H1 (cell line): ENCODE data around the gene PCDHA1. TPM values are rescaled to one million over a fixed set of nuclear protein-coding genes. Genes with fewer than 3 reads are reported as not detected.

ENCODE experiments used
- CTCF ChIA-PET: fragments of 300-600 bp; sonication (Branson Sonifier 250); formaldehyde crosslinking; loops from one replicate; lab custom pipeline; 2021; ENCODE audit not compliant: partially characterized antibody; lab: Charles Lee
- POLR2A ChIA-PET: fragments of 300-600 bp; sonication (Branson Sonifier 250); formaldehyde crosslinking; loops from one replicate; lab custom pipeline; 2021; ENCODE audit warnings: inconsistent platforms; ENCODE audit not compliant: partially characterized antibody; lab: Charles Lee
- DNase-seq, 2 experiments: peaks; one replicate each; pipeline versions ENCODE4 v3.0.0 to v3.0.0-alpha.2; 2010 to 2022; ENCODE audit warnings: low spot score in 2 of 2, low read depth in 1 of 2, mixed read lengths in 1 of 2
- FAIRE-seq: peaks from 2 replicates; lab custom pipeline; 2011; peaks lifted over from hg19 to GRCh38; lab: Jason Lieb, UNC
- H2AFZ ChIP-seq: 2 replicates; pipeline ENCODE4 v1.8.1; 2012; ENCODE audit warnings: low read length, inconsistent platforms
- H2AK5ac ChIP-seq: 2 replicates; pipeline ENCODE4 v1.6.1; 2013; ENCODE audit warnings: low read depth, low read length
- H2BK120ac ChIP-seq: replicated peaks from 2 replicates; pipeline ENCODE3; 2013; ENCODE audit warnings: low read depth, low read length, inconsistent platforms
- H2BK12ac ChIP-seq: 2 replicates; pipeline ENCODE4 v1.6.1; 2013; ENCODE audit warnings: low read depth, low read length
- H2BK15ac ChIP-seq: 2 replicates; pipeline ENCODE4 v1.6.1; 2013; ENCODE audit warnings: low read length
- H2BK20ac ChIP-seq: 2 replicates; pipeline ENCODE4 v1.6.1; 2013; ENCODE audit warnings: low read length
- H2BK5ac ChIP-seq: 2 replicates; pipeline ENCODE4 v1.6.1; 2013; ENCODE audit warnings: low read depth, low read length
- H3K14ac ChIP-seq: 2 replicates; pipeline ENCODE4 v1.6.1; 2013; ENCODE audit warnings: inconsistent platforms; ENCODE audit not compliant: insufficient read length
- H3K18ac ChIP-seq: 2 replicates; pipeline ENCODE4 v1.6.1; 2013; ENCODE audit warnings: low read length; ENCODE audit errors: extremely low read depth
- H3K23ac ChIP-seq: 2 replicates; pipeline ENCODE4 v1.6.1; 2013; ENCODE audit warnings: inconsistent platforms; ENCODE audit not compliant: insufficient read length
- H3K23me2 ChIP-seq: 2 replicates; pipeline ENCODE4 v1.6.1; 2013; ENCODE audit warnings: low read depth, low read length
- H3K27ac ChIP-seq: 2 replicates; pipeline ENCODE4 v1.6.1; 2011; ENCODE audit warnings: low read depth, low read length, inconsistent platforms
- H3K27me3 ChIP-seq, 4 experiments: replicated peaks in 1 of 4; 1 replicate in 1 of 4; 2 replicates in 3 of 4; pipeline versions ENCODE4 v1.6.1 to v1.8.1; 2011 to 2013; ENCODE audit warnings: low read length in 3 of 4, mild to moderate bottlenecking in 3 of 4, inconsistent platforms in 2 of 4, mixed read lengths in 2 of 4, moderate library complexity in 1 of 4; ENCODE audit not compliant: control insufficient read depth in 3 of 4, insufficient read depth in 3 of 4; ENCODE audit errors: extremely low read depth in 1 of 4
- H3K36me3 ChIP-seq, 4 experiments: 2 replicates each; pipeline versions ENCODE4 v1.6.1 to v1.8.1; 2011 to 2013; ENCODE audit warnings: mild to moderate bottlenecking in 4 of 4, low read length in 3 of 4, moderate library complexity in 2 of 4, control low read depth in 1 of 4, inconsistent platforms in 1 of 4; ENCODE audit not compliant: insufficient read depth in 4 of 4, control insufficient read depth in 2 of 4
- H3K4ac ChIP-seq: replicated peaks from 2 replicates; pipeline ENCODE3; 2013; ENCODE audit warnings: low read length, low read depth, mixed read lengths, inconsistent platforms; ENCODE audit not compliant: insufficient read length
- H3K4me1 ChIP-seq, 4 experiments: replicated peaks in 1 of 4; 1 replicate in 1 of 4; 2 replicates in 3 of 4; pipeline versions ENCODE4 v1.6.1 to v1.8.1; 2011 to 2013; ENCODE audit warnings: low read length in 3 of 4, inconsistent platforms in 2 of 4, mixed read lengths in 1 of 4; ENCODE audit not compliant: insufficient read depth in 4 of 4, control insufficient read depth in 3 of 4
- H3K4me2 ChIP-seq, 2 experiments: 2 replicates each; pipeline versions ENCODE4 v1.6.1 to v1.8.1; 2011 to 2013; ENCODE audit warnings: low read depth in 2 of 2, low read length in 2 of 2, control low read depth in 1 of 2, inconsistent platforms in 1 of 2, mild to moderate bottlenecking in 1 of 2; ENCODE audit not compliant: insufficient read depth in 1 of 2
- H3K4me3 ChIP-seq, 4 experiments: fragments of 200-600, 300-600 bp in 1 of 4; sonication (generic), shearing (Covaris generic), sonication (Bioruptor Twin) in 1 of 4; 2 replicates each; pipeline versions ENCODE4 v1.5.1 to v1.8.1; 2011 to 2016; ENCODE audit warnings: low read length in 4 of 4, low read depth in 3 of 4, control low read depth in 2 of 4, inconsistent platforms in 2 of 4, mild to moderate bottlenecking in 2 of 4, mixed read lengths in 1 of 4, moderate library complexity in 1 of 4; ENCODE audit not compliant: insufficient read depth in 2 of 4; ENCODE audit errors: extremely low read depth in 1 of 4
- H3K56ac ChIP-seq: replicated peaks from 2 replicates; pipeline ENCODE3; 2013; ENCODE audit warnings: low read depth, mild to moderate bottlenecking, mixed read lengths, low read length, inconsistent platforms; ENCODE audit not compliant: insufficient read length
- H3K79me1 ChIP-seq: 2 replicates; pipeline ENCODE4 v1.6.1; 2013; ENCODE audit warnings: low read depth, low read length, control low read depth
- H3K79me2 ChIP-seq, 2 experiments: 2 replicates each; pipeline versions ENCODE4 v1.6.1 to v1.8.1; 2012 to 2013; ENCODE audit warnings: low read length in 2 of 2, mild to moderate bottlenecking in 2 of 2, inconsistent platforms in 1 of 2; ENCODE audit not compliant: insufficient read depth in 2 of 2, control insufficient read depth in 1 of 2
- H3K9ac ChIP-seq, 4 experiments: replicated peaks in 1 of 4; 1 replicate in 1 of 4; 2 replicates in 3 of 4; pipeline versions ENCODE4 v1.6.1 to v1.8.1; 2011 to 2013; ENCODE audit warnings: low read depth in 3 of 4, low read length in 3 of 4, control low read depth in 2 of 4, mild to moderate bottlenecking in 2 of 4, moderate library complexity in 2 of 4, inconsistent platforms in 1 of 4; ENCODE audit errors: extremely low read depth in 1 of 4
- H3K9me3 ChIP-seq, 2 experiments: 2 replicates each; pipeline versions ENCODE4 v1.6.1 to v1.8.1; 2012 to 2013; ENCODE audit warnings: mild to moderate bottlenecking in 2 of 2, moderate library complexity in 2 of 2, control low read depth in 1 of 2, inconsistent platforms in 1 of 2, low read depth in 1 of 2, low read length in 1 of 2, mixed read lengths in 1 of 2; ENCODE audit not compliant: insufficient read depth in 2 of 2
- H4K20me1 ChIP-seq, 2 experiments: replicated peaks in 1 of 2; 2 replicates each; pipeline versions ENCODE3 to v1.8.1; 2011 to 2013; ENCODE audit warnings: inconsistent platforms in 2 of 2, low read length in 2 of 2, mild to moderate bottlenecking in 1 of 2; ENCODE audit not compliant: insufficient read depth in 2 of 2, control insufficient read depth in 1 of 2
- H4K5ac ChIP-seq: 2 replicates; pipeline ENCODE4 v1.6.1; 2013; ENCODE audit warnings: low read length, low read depth, mixed read lengths, inconsistent platforms; ENCODE audit not compliant: insufficient read length
- H4K8ac ChIP-seq: 2 replicates; pipeline ENCODE4 v1.8.0; 2013; ENCODE audit warnings: mild to moderate bottlenecking, moderate library complexity, low read length, inconsistent platforms; ENCODE audit not compliant: insufficient read depth; ENCODE audit errors: extremely low read depth
- H4K91ac ChIP-seq: replicated peaks from 2 replicates; pipeline ENCODE3; 2013; ENCODE audit warnings: low read length, mixed read lengths, inconsistent platforms; ENCODE audit not compliant: insufficient read length
- CBX8 ChIP-seq: fragments of 300-800, 300-1000 bp; sonication (generic); IDR thresholded peaks from 2 replicates; pipeline ENCODE4 v1.7.1; 2016; ENCODE audit warnings: low read depth, low read length, borderline replicate concordance
- CREB1 ChIP-seq: IDR thresholded peaks from 2 replicates; pipeline ENCODE4 v1.6.1; 2012; ENCODE audit warnings: inconsistent platforms
- SP1 ChIP-seq: IDR thresholded peaks from 2 replicates; pipeline ENCODE4 v1.6.1; 2011; ENCODE audit warnings: low read depth, low read length
- SP2 ChIP-seq: IDR thresholded peaks from 2 replicates; pipeline ENCODE4 v1.6.1; 2012; ENCODE audit warnings: mild to moderate bottlenecking, low read length, inconsistent platforms
- TAF7 ChIP-seq: optimal IDR thresholded peaks from 2 replicates; pipeline ENCODE3; 2011; ENCODE audit warnings: low read depth, mild to moderate bottlenecking, inconsistent platforms, low read length, moderate library complexity, borderline replicate concordance
- WGBS, 2 experiments: shearing (Covaris generic) in 1 of 2; methylation state at CpG; one replicate each; pipeline versions ENCODE4 v1.1.6 to v1.1.7; 2013 to 2015; ENCODE audit warnings: low lambda C conversion rate in 2 of 2, mixed read lengths in 2 of 2, inconsistent platforms in 1 of 2, low coverage in 1 of 2, missing lambda C conversion rate in 1 of 2; ENCODE audit not compliant: insufficient replicate concordance in 2 of 2, insufficient coverage in 1 of 2, insufficient read length in 1 of 2; ENCODE audit errors: extremely low coverage in 1 of 2, missing lambda C conversion rate in 1 of 2; 5-methylcytosine and 5-hydroxymethylcytosine counted together
- polyA plus RNA-seq, 7 experiments: library from polyadenylated mRNA; depleted of rRNA in 3 of 7; stranded (reverse) in 5 of 7; unstranded in 2 of 7; fragments of >200 nt in 5 of 7; fragments of 200-250 nt in 2 of 7; gene quantifications; 1 replicate in 5 of 7; 2 replicates in 1 of 7; 4 replicates in 1 of 7; pipeline versions ENCODE4 v1.2.1 to v1.2.3, GENCODE V29; 2011 to 2013; ENCODE audit warnings: missing spikeins in 2 of 7, mixed read lengths in 2 of 7
- total RNA-seq: library from RNA; stranded (reverse); fragmentation: NEBNext Ultra II Directional; extraction: Animal tissue kit (Norgen Biotek cat#: 25700); gene quantifications from 2 replicates; pipeline ENCODE4 v1.2.1, GENCODE V29; 2021

The PCDHA1 gene
- total and polyA plus RNA-seq, 2 of the 8 experiments (the other 6 are each of a cell fraction or from before 2014, with no cell fraction given), result 0.23 to 0.50 TPM

GRCh38 chr5:140988608-140989007, 202.7 kb downstream of the PCDHA1 start:
- H3K56ac ChIP-seq, result no peak overlapping the region
- no peak overlapping the region for H2BK20ac ChIP-seq
- DNase-seq (no peak), FAIRE-seq (no peak)
- no peaks in the 10 kb centered on the region for H4K20me1 ChIP-seq
- H3K23me2 ChIP-seq, result peaks cover 1% of the 10 kb centered on the region; the same call in 1 of the 2 replicates
- no peak overlapping the region for H2BK5ac ChIP-seq
- POLR2A ChIA-PET, result interaction anchor here (1.1 to 8.5 kb wide), 5 partner anchors 11 to 52 kb away, joined by 3 to 155 read pairs (median 5); partner anchors contain the start of gene PCDHAC2
- no peak overlapping the region for H2AK5ac ChIP-seq
- H4K8ac ChIP-seq, result no peak overlapping the region
- no peak overlapping the region for H2BK15ac ChIP-seq
- no peaks in the 10 kb centered on the region for H3K27me3 ChIP-seq
- no peak overlapping the region for H3K4me3 ChIP-seq
- H3K36me3 ChIP-seq, result no peaks in the 10 kb centered on the region
- H4K91ac ChIP-seq, result no peak overlapping the region
- CTCF ChIA-PET, result interaction anchor here (0.8 to 9.0 kb wide), 8 partner anchors 13 to 114 kb away, joined by 3 to 50 read pairs (median 4); partner anchors contain the start of gene PCDHAC1
- H2BK120ac ChIP-seq, result no peak overlapping the region
- H2BK12ac ChIP-seq, result no peak overlapping the region
- no peak overlapping the region for H3K4ac ChIP-seq
- WGBS, 2 experiments, result 94% methylated on average over 5 of the region's 5 CpGs; no CpG with 5 or more reads in 1 of the 2 experiments
- no peak overlapping the region for H2AFZ ChIP-seq
- no peak overlapping the region for H3K27ac ChIP-seq
- H3K79me2 ChIP-seq, result no peaks in the 10 kb centered on the region
- no peaks in the 10 kb centered on the region for H3K79me1 ChIP-seq
- H3K9ac ChIP-seq, result no peak overlapping the region
- no peaks in the 10 kb centered on the region for H3K9me3 ChIP-seq
- H4K5ac ChIP-seq, result no peak overlapping the region
- H3K14ac ChIP-seq, result no peak overlapping the region
- H3K23ac ChIP-seq, result no peak overlapping the region
- peaks cover 6 to 28% (median 13%) of the 10 kb centered on the region in 4 experiments; a peak in 6 of 7 replicates for H3K4me1 ChIP-seq
- no peak overlapping the region for H3K18ac ChIP-seq
- no peak overlapping the region for H3K4me2 ChIP-seq
- TF ChIP-seq CBX8 (no peak), TAF7 (no peak), SP2 (no peak), SP1 (no peak), CREB1 (no peak)
